ENCODE measurements around the gene ASPM.
"Not testable (repeated sequence)": the region's sequence is repeated elsewhere in the genome, so short reads cannot be mapped to it uniquely, and the experiment has no call there.

The ASPM gene

DNA sequence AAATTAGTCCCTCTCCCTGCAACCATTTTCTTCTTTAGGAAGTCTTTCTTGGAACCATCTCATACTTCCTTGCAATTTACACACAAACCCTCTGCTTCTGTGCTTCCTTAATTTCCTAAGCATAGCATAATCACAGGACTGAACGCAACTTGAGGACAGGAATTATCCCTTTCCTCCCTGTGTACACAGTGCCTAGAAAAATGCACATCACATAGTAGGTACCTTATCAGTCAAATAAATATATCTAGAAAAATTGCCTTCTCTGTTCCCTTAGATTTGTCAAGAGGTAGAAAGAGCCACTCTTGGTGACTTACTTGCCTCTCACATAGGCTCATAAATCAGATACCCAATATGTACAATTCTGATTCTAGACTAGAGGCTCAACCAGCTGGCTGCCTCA, 4.9 kb downstream of the ASPM start:
- FAIRE-seq: no peak

DNA sequence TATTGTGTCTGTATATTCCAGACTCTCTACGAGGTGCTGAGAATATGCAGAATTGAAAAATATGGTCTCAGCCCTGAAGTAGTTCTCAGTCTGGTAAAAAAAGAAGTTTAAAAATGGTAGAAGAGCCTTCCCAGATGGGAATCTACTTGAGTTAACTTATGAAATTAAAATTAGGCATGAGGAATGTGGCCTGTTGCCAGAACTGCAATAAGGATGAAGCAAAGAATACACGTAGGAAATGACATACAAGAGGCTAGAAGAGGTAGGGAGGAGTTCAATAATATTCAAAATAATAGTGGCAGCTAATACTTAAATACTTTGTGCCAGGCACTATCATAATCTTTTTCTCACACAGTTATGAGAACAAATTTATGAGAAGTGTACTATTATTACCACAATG, 6.3 kb downstream of the ASPM start:
- FAIRE-seq: no peak

DNA sequence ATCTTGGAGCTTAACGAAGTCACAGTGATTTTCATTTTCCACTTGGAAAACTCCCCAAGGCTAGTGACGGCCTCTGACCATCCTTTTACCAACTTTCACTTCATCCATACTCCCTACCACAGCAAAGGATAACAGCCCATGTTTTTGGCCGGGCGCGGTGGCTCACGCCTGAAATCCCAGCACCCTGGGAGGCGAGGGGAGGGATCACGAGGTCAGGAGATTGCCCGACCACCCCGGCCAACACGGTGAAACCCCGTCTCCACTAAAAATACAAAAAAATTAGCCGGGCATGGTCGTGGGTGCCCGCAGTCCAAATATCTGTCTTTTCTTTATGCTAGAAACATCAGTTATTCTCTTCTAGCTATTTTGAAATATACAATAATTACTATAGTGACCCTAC, 7.3 kb downstream of the ASPM start:
- no peak for FAIRE-seq

DNA sequence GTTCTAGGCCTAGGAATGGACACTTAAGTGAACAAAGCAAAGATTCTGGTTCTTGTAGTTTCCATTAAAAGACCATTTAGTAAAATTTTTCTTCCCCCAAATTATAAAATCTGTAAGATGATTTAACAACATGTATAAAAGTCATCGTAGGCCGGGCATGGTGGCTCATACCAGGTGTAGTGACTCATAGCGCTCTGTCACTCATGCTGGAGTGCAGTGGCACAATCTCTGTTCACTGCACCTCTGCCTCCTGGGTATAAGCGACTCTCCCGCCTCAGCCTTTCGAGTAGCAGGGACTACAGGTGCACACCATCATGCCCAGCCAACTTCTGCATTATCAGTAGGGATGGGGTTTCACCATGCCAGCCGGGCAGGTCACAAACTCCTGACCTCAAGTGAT, 9.1 kb downstream of the ASPM start:
- FAIRE-seq: no peak

DNA sequence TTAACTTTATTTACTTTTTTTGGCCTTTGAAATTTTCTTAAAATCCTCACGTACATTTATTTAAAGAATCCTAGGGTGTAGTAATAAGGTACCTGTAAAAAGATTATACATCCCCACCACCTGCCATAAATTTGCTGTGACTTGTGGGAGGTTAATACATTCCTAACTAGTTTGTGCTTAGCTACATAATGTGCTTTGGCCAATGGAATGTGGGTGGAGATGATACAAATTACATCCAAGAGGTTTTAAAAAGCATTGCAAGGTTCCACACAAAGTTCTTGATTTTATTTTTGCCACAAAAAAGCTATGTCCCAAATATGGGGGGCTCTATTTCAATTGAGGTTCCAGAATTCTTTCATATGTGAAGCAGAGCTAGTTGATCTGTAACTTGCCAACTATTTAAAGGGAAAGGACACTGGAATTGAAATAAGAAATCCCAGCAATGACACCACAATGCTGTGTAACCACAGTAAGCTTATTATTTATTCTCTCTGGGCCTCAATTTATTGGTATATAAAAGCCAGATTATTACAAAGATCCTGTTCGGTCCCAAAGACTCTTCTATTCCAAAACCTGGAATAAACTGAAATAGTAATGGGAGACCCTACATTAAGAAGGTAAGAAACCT, 15.7 kb downstream of the ASPM start:
- FAIRE-seq: no peak

DNA sequence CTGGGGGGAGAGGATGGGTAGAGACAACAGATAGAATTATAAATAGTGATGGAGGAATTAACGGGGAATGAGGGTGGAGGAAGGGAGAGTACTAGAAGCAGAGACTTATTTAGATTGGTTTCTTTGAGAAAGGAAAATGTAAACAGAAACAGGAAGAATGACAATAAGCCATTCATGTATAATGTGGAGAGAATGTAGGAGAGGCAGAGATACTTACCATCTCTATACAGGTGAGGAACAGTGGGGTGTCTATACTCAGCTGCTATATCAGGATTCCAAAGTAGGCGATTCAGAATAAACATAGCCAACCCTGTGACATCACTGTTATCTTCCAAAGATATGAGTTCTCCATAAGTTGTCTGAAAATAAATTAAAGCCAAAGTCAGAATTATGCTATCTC, 16.8 kb downstream of the ASPM start:
- FAIRE-seq: no peak

DNA sequence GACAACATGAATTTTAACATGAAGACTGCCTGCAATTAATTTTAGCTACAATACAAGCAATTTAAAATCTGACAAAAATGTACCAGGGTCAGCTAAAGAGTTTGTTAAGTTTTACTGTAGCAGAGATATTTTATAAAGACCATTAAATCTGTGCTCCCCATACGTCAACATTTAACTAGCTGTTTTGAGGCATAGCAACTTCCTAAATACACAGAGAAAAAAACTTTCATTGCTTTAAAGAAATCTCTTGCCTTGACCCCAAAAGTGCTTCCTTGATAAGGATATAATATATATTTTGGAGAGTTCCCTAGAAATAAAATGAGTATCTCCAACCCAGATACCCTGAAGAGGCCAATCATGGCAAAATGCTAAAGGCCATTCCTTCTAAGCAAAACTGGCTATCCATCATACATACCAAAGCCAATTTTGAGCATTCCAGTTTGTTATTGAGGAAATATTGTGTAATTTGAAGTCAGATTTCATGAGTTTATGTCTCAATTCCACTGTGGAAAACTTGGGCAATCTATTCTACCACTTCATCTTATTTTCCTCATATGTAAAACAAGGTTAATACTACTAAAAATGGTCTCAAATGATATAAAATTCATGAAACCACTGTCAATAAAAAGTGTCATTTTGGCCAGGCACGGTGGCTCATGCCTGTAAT, 19.1 kb downstream of the ASPM start:
- no peak for FAIRE-seq

DNA sequence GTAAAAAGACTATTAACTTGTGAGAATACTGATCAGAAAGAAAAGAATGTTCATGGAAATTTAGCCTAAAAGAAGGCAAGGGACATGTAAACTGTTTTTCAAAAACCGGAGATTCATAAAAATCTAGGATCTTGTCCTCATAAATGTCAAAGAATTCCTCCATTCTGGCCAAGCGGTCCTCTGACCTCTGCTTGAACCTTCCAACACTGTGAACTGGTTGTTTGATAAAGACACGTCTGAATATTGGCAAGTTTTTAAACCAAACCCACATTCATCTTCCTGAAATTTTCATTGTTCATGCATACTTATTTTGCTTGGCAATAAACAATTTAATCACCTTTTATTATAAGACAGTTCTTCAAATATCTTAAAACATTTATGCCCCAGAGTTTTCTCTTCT, 19.8 kb downstream of the ASPM start:
- no peak for FAIRE-seq

DNA sequence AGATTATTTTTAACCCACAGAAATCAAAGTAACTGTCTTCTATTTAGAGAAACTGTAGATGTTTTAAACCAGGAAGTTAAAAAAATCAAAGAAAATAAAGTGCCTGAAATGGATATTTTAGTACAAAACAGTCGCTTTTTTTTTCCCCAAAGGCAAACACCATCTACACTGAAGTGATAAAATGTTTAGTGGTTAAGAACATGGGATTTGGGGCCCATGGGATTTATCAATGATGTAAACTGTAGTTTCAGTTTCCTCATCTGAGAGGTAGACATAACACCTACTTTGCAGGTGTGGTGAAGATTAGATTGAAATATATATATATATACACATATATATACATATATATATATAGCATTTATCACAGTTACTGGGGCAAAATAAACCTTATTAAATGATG, 22.1 kb downstream of the ASPM start:
- no peak for FAIRE-seq

DNA sequence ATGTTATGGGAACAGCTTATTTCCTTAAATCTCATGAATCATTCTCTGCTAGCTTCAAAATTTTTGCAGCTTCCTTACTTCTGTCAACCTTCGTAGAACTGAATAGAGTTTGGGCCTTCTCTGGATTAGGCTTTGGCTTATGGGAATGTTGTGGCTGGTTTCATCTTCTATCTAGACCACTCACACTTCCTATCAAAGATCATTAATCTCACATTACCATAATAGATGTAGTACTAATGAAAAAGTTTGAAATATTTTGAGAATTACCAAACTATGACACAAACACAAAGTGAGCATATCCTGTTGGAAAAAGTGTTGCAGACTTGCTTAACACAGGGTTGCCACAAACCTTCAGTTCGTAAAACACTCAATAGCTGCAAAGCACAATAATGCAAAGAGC, 30.3 kb downstream of the ASPM start:
- FAIRE-seq: no peak

DNA sequence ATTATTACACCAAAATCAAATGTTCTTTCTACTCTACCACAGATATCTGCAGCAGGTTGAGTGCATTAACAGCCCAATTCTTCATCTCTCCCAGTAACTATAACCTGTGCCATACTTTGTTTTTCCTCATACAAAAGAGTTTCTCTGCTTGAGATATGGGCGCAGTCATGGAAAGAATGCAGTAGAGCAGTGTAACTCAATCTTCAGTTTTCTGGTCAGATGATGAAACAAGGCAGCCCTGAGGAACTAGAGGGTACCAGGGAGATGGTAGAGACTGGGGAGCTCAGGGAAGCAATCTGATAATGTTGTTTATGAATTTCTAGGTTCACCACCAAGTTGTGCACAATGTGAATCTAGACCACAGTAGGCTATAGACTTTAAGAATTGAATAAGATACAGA, 39.6 kb downstream of the ASPM start:
- no peak for FAIRE-seq

DNA sequence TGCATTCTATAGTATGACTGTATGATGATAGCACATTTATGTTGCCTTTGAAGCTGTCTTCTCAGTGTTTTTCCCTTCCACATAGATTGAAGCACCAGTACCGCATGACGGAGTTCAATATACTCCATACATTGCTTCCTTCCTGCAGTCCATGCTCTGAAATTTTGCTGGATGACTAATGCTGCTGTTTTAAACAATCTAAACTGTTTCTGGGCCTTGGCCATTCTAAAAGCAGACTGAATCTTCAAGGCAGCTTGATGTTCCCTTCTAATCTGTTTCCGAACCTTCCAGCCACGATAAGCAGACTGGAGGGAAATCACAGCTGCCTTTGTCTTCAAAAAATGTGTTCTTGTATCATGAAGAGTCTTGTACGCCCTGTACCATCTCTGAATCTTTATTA, 43.2 kb downstream of the ASPM start:
- FAIRE-seq: no peak

DNA sequence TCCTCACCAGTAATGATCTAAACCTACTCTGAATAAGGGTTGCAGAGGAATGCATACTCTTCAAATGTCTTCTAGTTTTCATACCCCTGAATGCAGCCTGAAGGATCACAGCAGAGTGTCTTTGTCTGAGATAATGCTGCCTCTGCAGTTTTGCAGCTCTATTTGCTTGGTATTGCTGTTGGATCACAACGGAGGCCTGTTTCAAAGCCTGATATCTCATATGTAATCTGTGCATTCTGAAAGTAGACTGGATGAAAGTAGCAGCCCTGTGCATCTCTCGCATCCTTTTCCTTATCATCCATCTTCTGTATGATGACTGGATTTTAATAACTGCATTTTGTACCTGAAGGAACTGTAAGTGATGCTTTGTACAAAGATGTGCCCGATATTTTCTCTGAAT, 44.5 kb downstream of the ASPM start:
- FAIRE-seq: no peak

DNA sequence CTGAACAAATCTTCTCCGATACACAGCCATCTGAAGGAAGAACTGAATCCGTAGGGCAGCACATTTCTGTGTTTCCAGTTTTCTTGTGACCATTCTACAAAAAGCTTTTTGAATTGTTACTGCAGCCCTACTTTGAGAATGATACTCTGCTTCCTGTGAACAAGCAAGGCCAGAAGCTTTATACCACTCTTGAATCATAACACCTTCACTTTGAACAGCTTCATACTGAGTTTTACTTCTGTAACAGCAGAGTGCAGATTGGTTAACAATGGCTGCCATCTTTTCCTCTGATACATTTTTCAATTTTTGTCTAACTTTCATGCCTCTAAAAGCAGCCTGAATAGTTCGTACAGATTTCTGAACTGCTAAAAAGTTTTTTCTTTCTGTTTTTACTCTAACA, 45.8 kb downstream of the ASPM start:
- FAIRE-seq: no peak

DNA sequence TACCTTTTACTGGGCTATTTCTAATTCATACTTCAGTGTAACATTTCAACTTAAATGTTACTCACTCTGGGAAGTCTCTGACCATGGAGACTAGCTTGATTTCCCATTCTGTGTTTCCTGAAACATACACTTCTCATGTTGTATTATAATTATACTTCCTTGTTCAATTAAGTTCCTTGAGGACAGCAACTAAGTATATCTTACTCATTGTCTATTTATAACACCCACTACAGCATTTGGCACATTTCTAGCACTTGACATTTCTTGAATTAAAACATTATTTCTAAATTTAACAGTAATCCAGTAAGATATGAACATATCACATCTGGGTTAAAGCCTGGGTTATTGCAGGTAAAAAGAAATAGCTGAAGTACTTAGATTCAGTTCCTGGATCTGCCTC, 47.0 kb downstream of the ASPM start:
- FAIRE-seq: no peak

DNA sequence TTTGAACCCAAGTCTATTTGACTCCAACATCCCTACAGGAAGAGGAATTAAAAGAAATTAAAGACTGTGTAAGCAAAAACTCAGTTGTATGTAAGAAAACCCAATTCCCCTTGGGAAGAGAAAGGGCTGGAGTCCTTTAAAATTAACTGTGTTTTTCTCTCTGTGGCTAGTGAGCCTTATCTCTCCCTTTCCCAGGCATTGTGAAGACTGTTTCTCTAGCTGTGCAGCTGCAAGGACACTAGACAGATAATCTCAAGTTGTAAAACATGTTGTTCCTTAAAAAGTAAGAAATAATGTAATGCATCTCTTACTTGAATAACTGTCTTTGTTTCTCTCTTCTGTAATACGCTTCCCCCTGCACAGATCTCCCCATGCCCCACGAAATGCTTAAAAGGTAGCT, 49.5 kb downstream of the ASPM start:
- FAIRE-seq: not testable (repeated sequence)

DNA sequence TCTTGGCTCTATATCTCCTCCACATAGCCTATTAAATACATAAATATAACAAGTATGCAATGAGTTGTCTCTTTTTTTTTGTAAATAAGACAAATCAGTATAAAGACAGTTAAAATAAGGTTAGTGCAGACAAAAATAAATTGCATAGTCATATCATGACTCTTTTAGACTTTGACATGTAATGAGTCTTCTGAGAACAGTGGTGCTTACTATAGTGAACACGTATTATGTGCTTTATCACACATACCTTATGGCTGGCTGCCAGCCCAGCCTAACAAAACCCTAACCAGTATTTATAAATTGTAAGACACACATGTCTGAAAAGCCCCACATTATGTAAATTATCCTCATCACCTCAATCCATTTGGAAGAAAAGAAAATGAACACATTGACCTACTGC, 50.3 kb downstream of the ASPM start:
- no peak for FAIRE-seq

DNA sequence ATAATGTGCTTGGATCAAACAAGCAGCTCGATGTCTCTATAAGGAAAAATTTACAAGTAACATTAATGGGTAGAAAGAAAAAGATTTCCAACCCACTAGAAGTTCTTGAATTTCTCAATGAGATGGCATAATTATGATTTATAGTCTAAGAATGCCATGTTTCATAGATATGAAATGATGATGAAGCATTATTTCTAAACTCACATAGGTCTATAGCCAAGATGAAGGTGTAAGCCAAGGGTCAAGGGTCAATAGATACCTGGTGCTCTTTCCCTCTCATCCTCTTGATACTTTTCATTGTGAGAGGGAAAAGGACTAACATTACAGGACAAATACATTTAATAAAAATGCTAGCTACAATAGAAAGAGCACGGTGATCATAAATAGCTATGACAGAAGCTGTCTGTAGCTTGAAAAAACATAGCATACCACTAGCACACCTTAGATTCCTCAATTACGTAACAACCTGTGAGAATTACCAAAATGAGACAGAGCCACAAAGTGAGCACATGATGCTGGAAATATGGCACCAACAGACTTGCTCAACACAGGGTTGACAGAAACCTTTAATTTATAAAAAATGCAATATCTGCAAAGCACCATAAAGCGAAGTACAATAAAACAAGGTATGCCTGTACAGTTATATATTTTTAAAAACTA, 53.1 kb downstream of the ASPM start:
- FAIRE-seq: no peak

DNA sequence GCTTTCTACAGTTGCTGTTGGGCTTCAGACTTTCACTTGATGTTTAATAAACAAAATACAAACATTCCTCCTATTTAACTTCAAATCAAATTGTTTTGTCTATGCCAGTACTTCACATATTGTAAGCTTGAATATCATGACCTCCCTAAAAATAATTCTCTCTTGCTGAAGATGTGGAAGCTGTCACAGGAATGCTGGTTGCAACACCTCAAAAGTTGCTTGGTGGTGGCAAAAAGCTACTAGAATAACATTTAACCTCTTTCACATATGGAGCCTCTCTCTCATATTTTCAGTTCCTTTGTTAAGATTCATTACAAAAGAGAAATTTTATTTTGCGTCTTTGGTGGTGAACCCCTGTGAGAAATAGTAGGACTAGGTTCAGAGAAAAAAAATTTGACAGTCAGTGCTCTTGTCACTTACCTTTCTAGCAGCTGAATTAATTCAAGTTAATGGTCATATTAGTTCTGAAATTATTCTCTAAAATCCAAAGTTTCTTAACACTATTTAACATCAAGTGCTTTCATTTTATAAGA, 53.9 kb downstream of the ASPM start:
- FAIRE-seq: no peak

DNA sequence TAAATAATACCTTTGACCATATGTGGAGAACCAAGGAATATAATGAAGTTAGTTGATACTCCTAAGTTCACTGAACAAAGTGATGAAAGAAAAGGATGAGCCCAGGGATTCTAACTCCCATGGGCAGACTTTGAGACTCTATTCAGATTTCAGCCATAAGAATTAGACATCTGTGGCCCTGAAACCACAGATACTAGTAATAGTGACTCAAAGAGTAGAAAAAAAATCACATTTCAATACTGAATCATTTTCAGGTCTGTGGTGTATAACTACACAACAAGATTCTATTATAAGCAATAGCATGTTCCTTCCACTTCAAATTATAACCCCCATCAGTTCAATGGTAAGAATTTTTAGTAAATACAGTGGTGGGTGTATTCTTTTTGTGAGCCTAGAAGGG, 63.0 kb downstream of the ASPM start:
- no peak for FAIRE-seq

DNA sequence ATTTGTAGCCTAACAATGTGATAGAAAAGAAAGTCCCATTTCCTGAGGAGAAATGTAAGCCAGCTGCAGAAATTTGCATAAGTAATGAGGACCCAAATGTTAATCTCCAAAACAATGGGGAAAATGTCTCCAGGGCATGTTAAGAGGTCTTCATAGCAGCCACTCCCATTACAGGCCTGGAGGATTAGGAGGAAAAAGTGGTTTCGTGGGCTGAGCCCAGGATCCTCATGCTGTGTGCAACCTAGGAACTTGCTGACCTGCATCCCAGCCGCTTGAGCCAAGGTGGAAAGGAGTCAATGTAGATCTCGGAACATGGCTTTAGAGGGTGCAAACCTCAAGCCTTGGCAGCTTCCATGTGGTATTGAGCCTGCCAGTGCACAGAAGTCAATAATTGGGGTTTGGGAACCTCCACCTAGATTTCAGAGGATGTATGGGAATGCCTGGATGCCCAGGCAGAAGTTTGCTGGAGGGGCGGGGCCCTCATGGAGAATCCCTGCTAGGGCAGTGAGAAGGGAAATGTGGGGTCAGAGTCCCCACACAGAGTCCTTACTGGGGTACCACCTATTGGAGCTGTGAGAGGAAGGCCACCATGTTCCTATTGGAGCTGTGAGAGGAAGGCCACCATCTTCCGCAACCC, 65.2 kb downstream of the ASPM start:
- FAIRE-seq: no peak

DNA sequence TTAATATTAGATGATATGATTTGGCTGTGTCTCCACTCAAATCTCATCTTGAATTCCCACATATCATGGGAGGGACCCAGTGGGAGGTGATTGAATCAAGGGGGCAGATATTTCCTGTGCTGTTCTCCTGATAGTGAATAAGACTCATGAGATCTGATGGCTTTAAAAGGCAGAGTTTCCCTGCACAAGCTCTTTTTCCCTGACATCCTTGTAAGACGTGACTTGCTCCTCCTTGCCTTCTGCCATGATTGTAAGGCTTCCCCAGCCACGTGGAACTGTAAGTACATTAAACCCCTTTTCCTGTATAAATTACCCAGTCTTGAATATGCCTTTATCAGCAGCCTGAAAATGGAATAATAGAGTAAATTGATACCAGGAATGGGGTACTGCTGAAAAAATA, 66.1 kb downstream of the ASPM start:
- no peak for FAIRE-seq

DNA sequence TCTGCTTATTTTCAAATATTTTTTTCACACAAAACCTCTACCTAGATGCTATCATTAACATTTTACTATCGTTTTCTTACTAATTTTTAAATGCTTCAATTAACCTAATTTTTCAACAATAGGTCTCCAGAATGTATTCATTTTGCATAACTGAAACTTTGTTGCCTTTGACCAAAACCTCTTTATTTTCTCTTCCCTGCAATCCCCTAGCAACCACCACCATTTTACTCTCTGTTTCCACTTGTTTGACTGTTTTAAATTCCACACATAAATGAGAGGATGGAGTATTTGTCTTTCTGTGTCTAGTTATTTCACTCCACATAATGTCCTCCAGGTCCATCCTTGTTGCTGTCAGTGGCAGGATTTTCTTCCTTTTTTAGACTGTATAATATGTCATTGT, 69.9 kb downstream of the ASPM start:
- FAIRE-seq: no peak

DNA sequence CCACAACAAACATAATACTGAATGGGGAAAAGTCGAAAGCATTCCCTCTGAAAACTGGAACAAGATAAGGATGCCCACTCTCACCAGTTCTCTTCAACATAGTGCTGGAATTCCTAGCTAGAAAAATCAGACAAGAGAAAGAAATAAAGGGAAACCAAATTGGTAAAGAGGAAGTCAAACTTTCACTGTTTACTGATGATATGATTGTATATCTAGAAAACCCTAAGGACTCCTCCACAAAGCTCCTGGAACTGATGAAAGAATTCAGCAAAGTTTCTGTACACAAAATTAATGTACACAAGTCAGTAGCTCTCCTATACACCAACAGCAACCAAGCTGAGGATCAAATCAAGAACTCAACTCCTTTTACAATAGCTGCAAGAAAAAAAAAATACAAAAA, 72.5 kb downstream of the ASPM start:
- no peak for FAIRE-seq

All from endometrium (tissue), 2 donors.